Breast epithelium (tissue), 4 donors: ENCODE measurements around the gene ZNF248. TPM values are rescaled to one million over a fixed set of nuclear protein-coding genes. Genes with fewer than 3 reads are reported as not detected.

Experiments used
- DNase-seq, 2 donors: peaks; one replicate each; pipeline ENCODE4 v3.0.0-alpha.2; 2019; ENCODE audit warnings: low spot score in 2 of 2
- H3K27ac ChIP-seq, 2 donors: fragments of 200-600 bp; sonication (generic) in 1 of 2; one replicate each; pipeline ENCODE4 v1.5.1; 2016 to 2019; ENCODE audit warnings: mild to moderate bottlenecking in 1 of 2
- H3K27me3 ChIP-seq, 2 donors: fragments of 200-600 bp; sonication (generic) in 1 of 2; one replicate each; pipeline versions ENCODE4 v1.5.1 to v1.6.0; 2017 to 2019; ENCODE audit warnings: control low read depth in 1 of 2, mild to moderate bottlenecking in 1 of 2
- H3K36me3 ChIP-seq: fragments of 200-600 bp; one replicate; pipeline ENCODE4 v1.5.1; 2019
- H3K4me1 ChIP-seq, 2 donors: fragments of 200-600 bp; sonication (generic); one replicate each; pipeline ENCODE4 v1.5.1; 2016 to 2019; ENCODE audit warnings: control low read depth in 1 of 2
- H3K4me3 ChIP-seq, 3 donors: fragments of 200-600 bp; sonication (generic); 1 replicate in 2 of 3; 2 replicates in 1 of 3; pipeline ENCODE4 v1.5.1; 2016 to 2019; ENCODE audit warnings: mild to moderate bottlenecking in 3 of 3, moderate library complexity in 2 of 3
- H3K9me3 ChIP-seq, 2 donors: fragments of 200-600 bp; sonication (generic) in 1 of 2; one replicate each; pipeline ENCODE4 v1.5.1; 2016 to 2019; ENCODE audit warnings: control low read depth in 1 of 2
- CTCF ChIP-seq, 3 donors: fragments of 450-650 bp; IDR thresholded peaks; one replicate each; pipeline ENCODE4 v1.5.1; 2016 to 2017; ENCODE audit warnings: antibody characterized with exemption in 3 of 3, mild to moderate bottlenecking in 3 of 3, moderate library complexity in 3 of 3
- POLR2A ChIP-seq: fragments of 450-650 bp; IDR thresholded peaks from one replicate; pipeline ENCODE4 v1.6.1; 2016; ENCODE audit warnings: antibody characterized with exemption, mild to moderate bottlenecking, moderate library complexity
- POLR2AphosphoS5 ChIP-seq, 3 donors: sonication (generic); formaldehyde crosslinking; IDR thresholded peaks; one replicate each; pipeline ENCODE4 v1.6.1; 2017; ENCODE audit warnings: antibody characterized with exemption in 3 of 3
- intact Hi-C: fragments of 100-400 bp; cut with DNase I; formaldehyde crosslinking; loops from one replicate; pipeline ENCODE4 v1.15.1; 2023; ENCODE audit warnings: low total_unique reads
- total RNA-seq, 3 donors: library from RNA; depleted of rRNA; stranded (reverse); fragments of >200 nt; gene quantifications; one replicate each; pipeline ENCODE4 v1.1.0, GENCODE V29; 2016

ZNF248 gene
- total RNA-seq, 3 donors from 2014 or later: 11.0 to 29.6 (median 19.7) TPM

- peaks cover 35 to 77% of the 10 kb centered on the region in 2 donors for H3K9me3 ChIP-seq
- no peaks in the 10 kb centered on the region for H3K27me3 ChIP-seq
- peaks cover 18% of the 10 kb centered on the region for H3K36me3 ChIP-seq
- H3K4me1 ChIP-seq: no peaks in the 10 kb centered on the region
- DNase-seq: no peak
- TF ChIP-seq POLR2AphosphoS5 (IDR thresholded peaks at IDR 0.05) (no peak), POLR2A (no peak), CTCF (IDR thresholded peaks at IDR 0.05) (no peak)
- H3K4me3 ChIP-seq: no peak overlapping the region
- intact Hi-C loops: no loop called here
- H3K27ac ChIP-seq: no peak overlapping the region
Observed at GRCh38 chr10:37826806-37827205, 30.6 kb downstream of the ZNF248 start.

DNA sequence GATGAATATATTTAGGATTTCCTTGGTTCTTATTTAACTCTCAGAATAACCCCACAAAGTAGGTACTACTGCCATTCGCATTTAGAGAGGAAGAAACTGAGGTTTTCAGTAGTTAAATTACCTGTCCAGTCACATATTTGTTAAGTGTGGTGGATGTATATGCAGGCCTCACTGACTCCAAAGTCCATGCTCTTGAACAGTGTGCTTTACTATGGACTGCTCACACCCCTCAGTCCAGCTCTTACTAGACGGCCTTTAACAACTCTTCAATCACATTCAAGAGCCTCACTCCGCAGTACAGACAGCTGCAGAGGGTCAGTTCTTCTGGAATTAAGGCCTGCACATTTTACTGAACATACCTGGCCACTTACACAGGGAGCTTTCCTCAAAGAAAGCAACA lies 36.2 kb downstream of the ZNF248 start:
- no peak for TF ChIP-seq CTCF (IDR thresholded peaks at IDR 0.05)
- TF ChIP-seq POLR2AphosphoS5 (IDR thresholded peaks at IDR 0.05): no peak
- no peak for TF ChIP-seq POLR2A
- Histone ChIP-seq H3K4me3 (no peak overlapping the region), H3K9me3 (peaks cover 33 to 49% of the 10 kb centered on the region in 2 donors), H3K27me3 (no peaks in the 10 kb centered on the region), H3K27ac (no peak overlapping the region), H3K36me3 (no peaks in the 10 kb centered on the region), H3K4me1 (no peaks in the 10 kb centered on the region)
- intact Hi-C loops: no loop called here
- no peak for DNase-seq

GRCh38 chr10:37819797-37820196 lies 37.6 kb downstream of the ZNF248 start:
- DNase-seq: no peak
- Histone ChIP-seq H3K36me3 (no peaks in the 10 kb centered on the region), H3K27me3 (no peaks in the 10 kb centered on the region), H3K27ac (no peak overlapping the region), H3K9me3 (peaks cover 33 to 52% of the 10 kb centered on the region in 2 donors), H3K4me3 (no peak overlapping the region), H3K4me1 (no peaks in the 10 kb centered on the region)
- no peak for TF ChIP-seq POLR2A
- TF ChIP-seq CTCF (IDR thresholded peaks at IDR 0.05): no peak
- TF ChIP-seq POLR2AphosphoS5 (IDR thresholded peaks at IDR 0.05): no peak
- intact Hi-C loops: no loop called here

DNA sequence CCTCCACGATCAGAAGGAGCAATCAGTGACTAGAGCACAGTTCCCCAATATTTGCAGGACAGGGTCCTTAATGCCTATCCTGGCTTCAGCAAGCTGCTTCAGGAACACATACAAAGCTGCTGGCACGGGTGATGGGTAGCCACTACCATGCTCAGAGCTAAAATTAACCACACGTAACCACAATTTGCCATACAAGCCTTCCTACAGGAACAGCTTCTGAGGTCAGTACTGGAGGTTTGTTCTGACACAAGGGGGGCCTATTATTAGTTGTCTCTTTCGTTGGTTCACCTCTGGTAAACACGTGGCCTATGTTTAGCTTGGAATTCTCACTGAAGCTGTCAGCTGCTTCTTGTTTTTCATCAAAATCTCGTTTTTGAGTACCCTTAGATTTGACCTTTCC lies 41.1 kb downstream of the ZNF248 start:
- no peak for DNase-seq
- Histone ChIP-seq H3K4me3 (no peak overlapping the region), H3K4me1 (no peaks in the 10 kb centered on the region), H3K27me3 (no peaks in the 10 kb centered on the region), H3K36me3 (no peaks in the 10 kb centered on the region), H3K9me3 (peaks cover 27 to 67% of the 10 kb centered on the region in 2 donors), H3K27ac (no peak overlapping the region)
- intact Hi-C loops: no loop called here
- TF ChIP-seq CTCF (IDR thresholded peaks at IDR 0.05) (no peak), POLR2AphosphoS5 (IDR thresholded peaks at IDR 0.05) (no peak)

- TF ChIP-seq POLR2A (no peak), CTCF (IDR thresholded peaks at IDR 0.05) (no peak), POLR2AphosphoS5 (IDR thresholded peaks at IDR 0.05) (no peak)
- no peaks in the 10 kb centered on the region for H3K4me1 ChIP-seq
- H3K27ac ChIP-seq: no peak overlapping the region
- intact Hi-C loops: no loop called here
- H3K36me3 ChIP-seq: no peaks in the 10 kb centered on the region
- H3K9me3 ChIP-seq: peaks cover 29 to 76% of the 10 kb centered on the region in 2 donors
- DNase-seq: no peak
- no peak overlapping the region for H3K4me3 ChIP-seq
- H3K27me3 ChIP-seq: no peaks in the 10 kb centered on the region
Observed at GRCh38 chr10:37813763-37814162, 43.6 kb downstream of the ZNF248 start.
